Activated naive CD4-positive, alpha-beta T cell treated with Interleukin-2 at 50 U/mL for 16 hours (primary cell): ENCODE data around the gene AQP7.
"Not testable (repeated sequence)": the region's sequence is repeated elsewhere in the genome, so short reads cannot be mapped to it uniquely, and the experiment has no call there.

Experiments used
- DNase-seq: peaks from one replicate; pipeline ENCODE4 v3.0.0-alpha.2; 2020

AQP7 gene

GRCh38 chr9:33431420-33431819, 29.1 kb upstream of the AQP7 start:
- no peak for DNase-seq

GRCh38 chr9:33430942-33431341, 28.6 kb upstream of the AQP7 start:
- no peak for DNase-seq

GRCh38 chr9:33429256-33429985, 27.1 kb upstream of the AQP7 start:
- DNase-seq = no peak

GRCh38 chr9:33426843-33427293, 24.5 kb upstream of the AQP7 start:
- peak; percentile 38 for DNase-seq

- no peak for DNase-seq
Measured at GRCh38 chr9:33425128-33425533, 22.8 kb upstream of the AQP7 start.

GRCh38 chr9:33424492-33424891, 22.1 kb upstream of the AQP7 start:
- not testable (repeated sequence) for DNase-seq

- not testable (repeated sequence) for DNase-seq
Measured at GRCh38 chr9:33424043-33424442, 21.7 kb upstream of the AQP7 start.

GRCh38 chr9:33419708-33420303, 17.4 kb upstream of the AQP7 start:
- DNase-seq = no peak

GRCh38 chr9:33418090-33418489, 15.7 kb upstream of the AQP7 start:
- no peak for DNase-seq

- peak; percentile 37 for DNase-seq
Measured at GRCh38 chr9:33416996-33417395, 14.6 kb upstream of the AQP7 start.

- DNase-seq = peak; percentile 89
Measured at GRCh38 chr9:33415501-33416038, 13.2 kb upstream of the AQP7 start.

- no peak for DNase-seq
Measured at GRCh38 chr9:33414889-33415500, 12.6 kb upstream of the AQP7 start.

- DNase-seq = no peak
Measured at GRCh38 chr9:33414268-33414667, 11.9 kb upstream of the AQP7 start.

- DNase-seq = no peak
Measured at GRCh38 chr9:33408087-33408486, 5.7 kb upstream of the AQP7 start.

GRCh38 chr9:33407061-33407460, 4.7 kb upstream of the AQP7 start:
- no peak for DNase-seq

- DNase-seq = no peak
Measured at GRCh38 chr9:33404788-33405362, 2.5 kb upstream of the AQP7 start.

- no peak for DNase-seq
Measured at GRCh38 chr9:33403941-33404787, 1.8 kb upstream of the AQP7 start.

- DNase-seq = not testable (repeated sequence)
Measured at GRCh38 chr9:33401809-33402208, 559 bp downstream of the AQP7 start.

- DNase-seq = not testable (repeated sequence)
Measured at GRCh38 chr9:33399047-33399446, 3.3 kb downstream of the AQP7 start.

GRCh38 chr9:33397801-33398200, 4.6 kb downstream of the AQP7 start:
- not testable (repeated sequence) for DNase-seq

- not testable (repeated sequence) for DNase-seq
Measured at GRCh38 chr9:33395159-33395879, 7.0 kb downstream of the AQP7 start.

GRCh38 chr9:33393986-33394385, 8.4 kb downstream of the AQP7 start:
- DNase-seq = not testable (repeated sequence)
